Thymus (tissue), 11 donors: ENCODE measurements around the gene DSPP. TPM values are rescaled to one million over a fixed set of nuclear protein-coding genes. Genes with fewer than 3 reads are reported as not detected.

Source experiments
- DNase-seq, 9 donors: peaks; one replicate each; pipeline ENCODE4 v3.0.0-alpha.2; 2013; ENCODE audit warnings: low spot score in 9 of 9, low read depth in 6 of 9, missing footprints in 1 of 9
- H3K27ac ChIP-seq, 2 donors: one replicate each; pipeline ENCODE4 v1.5.1; 2013; ENCODE audit warnings: control low read depth in 1 of 2, low read depth in 1 of 2, low read length in 1 of 2, mild to moderate bottlenecking in 1 of 2, moderate library complexity in 1 of 2
- H3K27me3 ChIP-seq, 2 donors: one replicate each; pipeline ENCODE4 v1.5.1; 2013; ENCODE audit warnings: low read length in 1 of 2; ENCODE audit not compliant: control insufficient read depth in 2 of 2, insufficient read depth in 1 of 2
- H3K36me3 ChIP-seq, 2 donors: one replicate each; pipeline ENCODE4 v1.5.1; 2013; ENCODE audit warnings: low read length in 1 of 2, mild to moderate bottlenecking in 1 of 2, moderate library complexity in 1 of 2; ENCODE audit not compliant: control insufficient read depth in 2 of 2, insufficient read depth in 2 of 2
- H3K4me1 ChIP-seq, 2 donors: one replicate each; pipeline ENCODE4 v1.5.1; 2013; ENCODE audit warnings: low read length in 2 of 2; ENCODE audit not compliant: control insufficient read depth in 2 of 2, insufficient read depth in 2 of 2
- H3K4me3 ChIP-seq, 2 donors: one replicate each; pipeline ENCODE4 v1.5.1; 2013; ENCODE audit warnings: low read length in 2 of 2, control low read depth in 1 of 2, mild to moderate bottlenecking in 1 of 2
- H3K9me3 ChIP-seq, 2 donors: one replicate each; pipeline ENCODE4 v1.5.1; 2013; ENCODE audit warnings: low read length in 1 of 2, mild to moderate bottlenecking in 1 of 2; ENCODE audit not compliant: control insufficient read depth in 2 of 2, insufficient read depth in 1 of 2
- WGBS: extraction: QIAGEN DNeasy Blood & Tissue Kit; methylation state at CpG from one replicate; pipeline ENCODE4 v1.1.7; 2013; 5-methylcytosine and 5-hydroxymethylcytosine counted together
- polyA plus RNA-seq: library from polyadenylated mRNA; stranded (reverse); fragments of 200-250 nt; gene quantifications from one replicate; pipeline ENCODE4 v1.2.3, GENCODE V29; 2013
- total RNA-seq: library from RNA; stranded (reverse); fragments of 120-200 nt; gene quantifications from one replicate; pipeline ENCODE4 v1.2.4, GENCODE V29; 2013
- donor health status: healthy.

The DSPP gene
- total and polyA plus RNA-seq, 2 donors = 0.05 TPM

- no peak overlapping the region for H3K4me3 ChIP-seq
- no peak overlapping the region for H3K27ac ChIP-seq
- H3K9me3 ChIP-seq = no peaks in the 10 kb centered on the region
- no peaks in the 10 kb centered on the region for H3K27me3 ChIP-seq
- no peaks in the 10 kb centered on the region for H3K36me3 ChIP-seq
- DNase-seq = no peak
- no peaks in the 10 kb centered on the region for H3K4me1 ChIP-seq
- WGBS = 74% methylated on average over 9 of the region's 9 CpGs
These were observed 7.9 kb downstream of the DSPP start for GRCh38 chr4:87616268-87616667.

DNA sequence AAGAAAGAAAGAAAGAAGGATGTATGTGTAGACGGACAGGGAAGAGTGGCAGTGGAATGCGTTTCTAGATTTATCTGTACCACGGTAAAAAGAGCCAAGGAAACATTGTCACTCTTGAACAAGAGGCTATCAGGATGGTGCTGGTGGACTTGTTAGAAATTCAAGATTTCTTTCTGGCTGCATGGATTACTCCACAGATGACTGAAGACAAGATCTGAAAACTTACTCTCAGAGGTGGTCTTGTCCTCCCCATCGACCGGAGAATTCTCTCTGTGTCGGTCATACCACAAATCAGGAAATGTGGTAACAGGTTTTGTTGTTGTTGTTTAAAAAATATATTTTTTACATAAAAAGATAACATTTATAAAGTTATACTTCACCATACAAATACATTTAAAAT is 11.8 kb downstream of the DSPP start:
- Histone ChIP-seq H3K27ac (no peak overlapping the region), H3K27me3 (no peaks in the 10 kb centered on the region), H3K36me3 (no peaks in the 10 kb centered on the region), H3K4me1 (no peaks in the 10 kb centered on the region), H3K9me3 (no peaks in the 10 kb centered on the region), H3K4me3 (no peak overlapping the region)
- no peak for DNase-seq
- WGBS = 85% methylated on average over 6 of the region's 6 CpGs

- Histone ChIP-seq H3K36me3 (no peaks in the 10 kb centered on the region), H3K9me3 (no peaks in the 10 kb centered on the region), H3K27ac (no peak overlapping the region), H3K4me1 (no peaks in the 10 kb centered on the region), H3K4me3 (no peak overlapping the region), H3K27me3 (no peaks in the 10 kb centered on the region)
- DNase-seq = no peak
These were observed 12.2 kb downstream of the DSPP start for GRCh38 chr4:87620491-87620890.

DNA sequence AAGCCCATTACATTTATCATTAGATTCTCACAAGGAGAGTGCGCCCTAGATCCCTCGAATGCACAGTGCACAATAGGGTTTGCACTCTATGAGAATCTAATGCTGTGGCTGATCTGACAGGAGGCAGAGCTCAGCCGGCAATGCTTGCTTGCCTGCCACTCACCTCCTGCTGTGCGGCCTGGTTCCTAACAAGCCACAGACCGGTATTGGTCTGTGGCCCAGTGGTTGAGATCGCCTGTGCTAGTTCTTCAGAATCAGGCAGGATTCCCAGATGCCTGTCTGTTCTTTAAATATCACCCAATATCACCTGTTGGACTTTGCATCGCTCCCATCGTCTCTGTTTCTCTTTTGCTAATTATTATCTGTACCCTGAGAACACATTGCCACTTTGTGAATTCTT is 14.0 kb downstream of the DSPP start:
- H3K36me3 ChIP-seq = no peaks in the 10 kb centered on the region
- H3K4me1 ChIP-seq = no peaks in the 10 kb centered on the region
- H3K27ac ChIP-seq = no peak overlapping the region
- H3K4me3 ChIP-seq = no peak overlapping the region
- H3K9me3 ChIP-seq = no peaks in the 10 kb centered on the region
- DNase-seq = no peak
- H3K27me3 ChIP-seq = no peaks in the 10 kb centered on the region
- 96% methylated on average over 8 of the region's 8 CpGs for WGBS

- H3K27ac ChIP-seq = no peak overlapping the region
- no peak overlapping the region for H3K4me3 ChIP-seq
- 21% methylated on average over 2 of the region's 2 CpGs for WGBS
These were observed 16.4 kb downstream of the DSPP start for GRCh38 chr4:87624698-87625097.

DNA sequence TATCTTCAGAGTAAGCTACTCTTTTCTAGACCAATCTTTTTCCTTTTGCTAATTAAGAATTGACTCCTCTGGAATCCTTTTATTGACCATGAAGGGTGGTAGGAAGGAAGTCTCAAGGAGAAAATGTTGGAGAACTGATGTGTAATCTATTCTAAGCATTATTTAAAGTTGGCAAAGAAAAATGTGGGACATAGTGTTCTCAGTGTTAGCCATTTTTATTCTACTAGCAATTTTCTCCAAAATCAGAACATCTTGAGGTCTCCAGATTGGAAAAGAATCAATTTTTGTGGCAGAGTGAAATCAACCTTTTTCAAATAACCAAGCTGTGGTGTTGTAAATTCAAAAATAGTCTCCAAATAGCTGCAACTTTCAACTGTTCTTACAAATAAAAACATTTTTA is 23.3 kb downstream of the DSPP start:
- DNase-seq = no peak
- peaks cover 0 to 2% of the 10 kb centered on the region in 2 donors for H3K9me3 ChIP-seq
- H3K4me1 ChIP-seq = no peaks in the 10 kb centered on the region
- H3K4me3 ChIP-seq = no peak overlapping the region
- H3K27me3 ChIP-seq = no peaks in the 10 kb centered on the region
- no peaks in the 10 kb centered on the region for H3K36me3 ChIP-seq
- no peak overlapping the region for H3K27ac ChIP-seq

More at GRCh38 chr4:87624698-87625097, 16.4 kb downstream of the DSPP start:
- H3K4me1 ChIP-seq = no peaks in the 10 kb centered on the region
- no peaks in the 10 kb centered on the region for H3K36me3 ChIP-seq
- no peak for DNase-seq
- no peaks in the 10 kb centered on the region for H3K27me3 ChIP-seq
- H3K9me3 ChIP-seq = no peaks in the 10 kb centered on the region

GRCh38 chr4:87632469-87632868 is 24.1 kb downstream of the DSPP start:
- no peak overlapping the region for H3K27ac ChIP-seq
- peaks cover 0 to 4% of the 10 kb centered on the region in 2 donors for H3K9me3 ChIP-seq
- no peak overlapping the region for H3K4me3 ChIP-seq
- DNase-seq = no peak
- WGBS = 90% methylated on average over 1 of the region's 1 CpG
- no peaks in the 10 kb centered on the region for H3K27me3 ChIP-seq
- H3K4me1 ChIP-seq = no peaks in the 10 kb centered on the region
- no peaks in the 10 kb centered on the region for H3K36me3 ChIP-seq

- H3K4me1 ChIP-seq = no peaks in the 10 kb centered on the region
- no peaks in the 10 kb centered on the region for H3K36me3 ChIP-seq
- no peaks in the 10 kb centered on the region for H3K27me3 ChIP-seq
- no peak overlapping the region for H3K27ac ChIP-seq
- H3K4me3 ChIP-seq = no peak overlapping the region
- H3K9me3 ChIP-seq = peaks cover 0 to 4% of the 10 kb centered on the region in 2 donors
- DNase-seq = no peak
- WGBS = 55% methylated on average over 2 of the region's 2 CpGs
These were observed 24.9 kb downstream of the DSPP start for GRCh38 chr4:87633243-87633642.

DNA sequence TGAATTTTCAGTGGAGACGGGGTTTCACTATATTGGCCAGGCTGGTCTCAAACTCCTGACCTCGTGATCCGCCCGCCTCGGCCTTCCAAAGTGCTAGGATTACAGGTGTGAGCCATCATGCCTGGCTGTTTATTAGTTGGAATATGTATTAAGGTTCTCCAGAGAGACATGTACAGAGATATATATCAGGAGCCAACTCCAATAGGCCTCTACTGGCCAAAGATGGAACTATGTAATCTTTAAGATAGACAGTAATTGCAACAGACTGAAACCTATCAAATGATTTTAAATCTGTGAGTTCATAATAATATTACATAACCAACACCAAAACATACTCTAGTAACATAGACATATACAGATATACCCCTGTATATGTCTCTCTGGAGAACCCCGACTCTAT is 36.0 kb downstream of the DSPP start:
- H3K9me3 ChIP-seq = no peaks in the 10 kb centered on the region
- H3K27me3 ChIP-seq = no peaks in the 10 kb centered on the region
- H3K27ac ChIP-seq = no peak overlapping the region
- no peak overlapping the region for H3K4me3 ChIP-seq
- DNase-seq = no peak
- H3K4me1 ChIP-seq = no peaks in the 10 kb centered on the region
- WGBS = 96% methylated on average over 6 of the region's 6 CpGs
- H3K36me3 ChIP-seq = no peaks in the 10 kb centered on the region

DNA sequence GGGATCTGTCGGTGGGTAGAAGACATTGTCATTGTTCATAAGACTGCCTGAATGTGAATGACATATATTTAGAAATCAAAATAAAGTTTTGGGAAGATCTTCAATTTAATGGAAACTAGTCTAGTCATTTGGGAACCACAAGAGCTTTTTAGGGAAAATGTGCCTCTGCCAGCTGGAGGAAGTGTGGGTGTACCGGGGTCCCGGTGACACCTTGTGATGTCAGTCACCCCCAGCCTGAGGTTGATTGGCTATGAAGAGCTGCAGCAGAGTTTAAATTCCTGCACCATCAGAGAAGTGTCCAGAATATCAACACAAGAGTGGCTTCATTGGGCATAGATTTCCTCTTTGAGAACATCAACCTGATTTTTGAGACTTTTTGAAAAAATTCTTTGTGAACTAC is 41.7 kb downstream of the DSPP start, which contains the start of gene DMP1:
TSS of gene DMP1 (plus strand) at position 301 of the 400 bp plus-strand sequence. CDS start 6,213 bp downstream, outside the sequence.
- 94% methylated on average over 3 of the region's 3 CpGs for whole genome bisulfite sequencing
- Histone ChIP-seq H3K9me3 (no peaks in the 10 kb centered on the region), H3K36me3 (no peaks in the 10 kb centered on the region)

More for the DNA sequence above, 41.7 kb downstream of the DSPP start, which contains the start of gene DMP1:
- DNase-seq = no peak
- Histone ChIP-seq H3K27me3 (no peaks in the 10 kb centered on the region), H3K4me3 (no peak within 1 kb of the TSS), H3K27ac (no peak within 1 kb of the TSS), H3K4me1 (no peaks in the 10 kb centered on the region)
